GM08714 (cell line): ENCODE data around the gene CYB5B.
"Not testable (repeated sequence)": the region's sequence is repeated elsewhere in the genome, so short reads cannot be mapped to it uniquely, and the experiment has no call there.

Experiments
- H3K4me3 ChIP-seq: fragments of 200-500 bp; sonication (Bioruptor generic); 2 replicates; pipeline ENCODE4 v1.5.1; 2014; ENCODE audit warnings: mild to moderate bottlenecking, low read length, inconsistent platforms
- ZNF274 ChIP-seq: IDR thresholded peaks from 2 replicates; pipeline ENCODE4 v1.6.1; 2012; ENCODE audit warnings: mild to moderate bottlenecking, low read depth, low read length

CYB5B gene

GRCh38 chr16:69424935-69425784, 741 bp downstream of the CYB5B start:
- H3K4me3 ChIP-seq: peak overlapping the region; percentile 93
- no peak for TF ChIP-seq ZNF274

- TF ChIP-seq ZNF274: no peak
- H3K4me3 ChIP-seq: no peak overlapping the region
Measured at GRCh38 chr16:69428652-69429051, 4.2 kb downstream of the CYB5B start.

- not testable (repeated sequence) for H3K4me3 ChIP-seq
Measured at GRCh38 chr16:69429058-69429640, 4.7 kb downstream of the CYB5B start.

- no peak for TF ChIP-seq ZNF274
- H3K4me3 ChIP-seq: no peak overlapping the region
Measured at GRCh38 chr16:69431948-69432468, 7.6 kb downstream of the CYB5B start.

- H3K4me3 ChIP-seq: no peak overlapping the region
- TF ChIP-seq ZNF274: no peak
Measured at GRCh38 chr16:69434066-69434465, 9.6 kb downstream of the CYB5B start.

GRCh38 chr16:69435977-69436820, 11.8 kb downstream of the CYB5B start:
- H3K4me3 ChIP-seq: no peak overlapping the region
- TF ChIP-seq ZNF274: no peak

GRCh38 chr16:69436896-69437295, 12.5 kb downstream of the CYB5B start:
- TF ChIP-seq ZNF274: no peak
- no peak overlapping the region for H3K4me3 ChIP-seq

- no peak overlapping the region for H3K4me3 ChIP-seq
- no peak for TF ChIP-seq ZNF274
Measured at GRCh38 chr16:69438465-69438864, 14.0 kb downstream of the CYB5B start.

- no peak overlapping the region for H3K4me3 ChIP-seq
- TF ChIP-seq ZNF274: no peak
Measured at GRCh38 chr16:69440250-69440649, 15.8 kb downstream of the CYB5B start.

- H3K4me3 ChIP-seq: not testable (repeated sequence)
Measured at GRCh38 chr16:69441030-69441429, 16.6 kb downstream of the CYB5B start.

GRCh38 chr16:69443927-69444631, 19.7 kb downstream of the CYB5B start:
- H3K4me3 ChIP-seq: peak overlapping the region; percentile 46; the same call in 1 of the 2 replicates

GRCh38 chr16:69444873-69445517, 20.6 kb downstream of the CYB5B start:
- TF ChIP-seq ZNF274: no peak
- no peak overlapping the region for H3K4me3 ChIP-seq

More at GRCh38 chr16:69443927-69444631, 19.7 kb downstream of the CYB5B start:
- TF ChIP-seq ZNF274: no peak

- no peak overlapping the region for H3K4me3 ChIP-seq
- no peak for TF ChIP-seq ZNF274
Measured at GRCh38 chr16:69448470-69449193, 24.2 kb downstream of the CYB5B start.

GRCh38 chr16:69451166-69451565, 26.7 kb downstream of the CYB5B start:
- TF ChIP-seq ZNF274: no peak
- H3K4me3 ChIP-seq: no peak overlapping the region
